GM12878 (cell line): ENCODE results near the gene CAPN15. TPM values are rescaled to one million over a fixed set of nuclear protein-coding genes. Genes with fewer than 3 reads are reported as not detected.

Experiments
- ATAC-seq: fragments of 200-7000 bp; cut with Tn5 transposase; 3 replicates; pipeline ENCODE4 v1.9.1; 2020; ENCODE audit warnings: mild to moderate bottlenecking, moderate library complexity
- BruUV-seq: library from RNA; stranded (reverse); fragments of 400-500 nt; replicated peaks from 2 replicates; lab custom pipeline; 2021; lab: Mats Ljungman, UMichigan
- CTCF ChIA-PET: fragments of 300-600 bp; sonication (Branson Sonifier 250); formaldehyde crosslinking; extraction: SDS; loops from one replicate; lab custom pipeline; 2021; ENCODE audit warnings: inconsistent platforms; lab: Yijun Ruan, JAX
- POLR2A ChIA-PET: fragments of 350-600 bp; formaldehyde crosslinking; extraction: SDS; loops from one replicate; lab custom pipeline; 2021; ENCODE audit warnings: inconsistent platforms; lab: Charles Lee
- RAD21 ChIA-PET: fragments of 300-600 bp; sonication (Branson Sonifier 250); formaldehyde crosslinking; loops from one replicate; lab custom pipeline; 2023; ENCODE audit warnings: antibody characterized with exemption; ENCODE audit not compliant: unreplicated experiment; lab: Charles Lee
- SMC1A ChIA-PET: fragments of 300-600 bp; sonication (Branson Sonifier 250); formaldehyde crosslinking; loops from one replicate; lab custom pipeline; 2023; ENCODE audit not compliant: unreplicated experiment, uncharacterized antibody; lab: Charles Lee
- DNase-seq: peaks from one replicate; pipeline ENCODE4 v3.0.0-alpha.2; 2011; ENCODE audit warnings: low read depth, low spot score
- FAIRE-seq: peaks from 3 replicates; lab custom pipeline; 2011; peaks lifted over from hg19 to GRCh38; lab: Jason Lieb, UNC
- H2AFZ ChIP-seq: 2 replicates; pipeline ENCODE4 v1.6.0; 2011; ENCODE audit warnings: low read depth, low read length, control low read depth; ENCODE audit not compliant: control insufficient read depth
- H3K27ac ChIP-seq: 2 replicates; pipeline ENCODE4 v1.5.1; 2011; ENCODE audit warnings: control low read depth; ENCODE audit not compliant: control insufficient read depth, insufficient read depth
- H3K27me3 ChIP-seq, 2 experiments: replicated peaks in 1 of 2; 2 replicates each; pipeline versions ENCODE4 v1.6.0 to v1.6.1; 2011; ENCODE audit warnings: low read length in 1 of 2; ENCODE audit not compliant: control insufficient read depth in 2 of 2, insufficient read depth in 2 of 2
- H3K36me3 ChIP-seq, 2 experiments: 2 replicates each; pipeline ENCODE4 v1.5.1; 2011; ENCODE audit warnings: low read length in 1 of 2; ENCODE audit not compliant: control insufficient read depth in 2 of 2, insufficient read depth in 2 of 2
- H3K4me1 ChIP-seq: 2 replicates; pipeline ENCODE4 v1.6.1; 2011; ENCODE audit warnings: mild to moderate bottlenecking, low read length, moderate library complexity, mixed read lengths; ENCODE audit not compliant: control insufficient read depth, insufficient read depth
- H3K4me2 ChIP-seq: 2 replicates; pipeline ENCODE4 v1.6.0; 2011; ENCODE audit warnings: control low read depth; ENCODE audit not compliant: control insufficient read depth, insufficient read depth
- H3K4me3 ChIP-seq: fragments of 200-600 bp; sonication (generic); 2 replicates; pipeline ENCODE4 v1.5.1; 2016
- H3K79me2 ChIP-seq: 2 replicates; pipeline ENCODE4 v1.6.0; 2011; ENCODE audit warnings: low read length; ENCODE audit not compliant: control insufficient read depth, insufficient read depth
- H3K9ac ChIP-seq: 2 replicates; pipeline ENCODE4 v1.8.0; 2011; ENCODE audit warnings: low read length, control low read depth, mixed read lengths; ENCODE audit not compliant: control insufficient read depth, insufficient read depth
- H3K9me3 ChIP-seq: replicated peaks from 3 replicates; pipeline ENCODE4 v1.5.1; 2011; ENCODE audit warnings: mild to moderate bottlenecking, low read length; ENCODE audit not compliant: control insufficient read depth, insufficient read depth
- H4K20me1 ChIP-seq: 2 replicates; pipeline ENCODE4 v1.6.0; 2011; ENCODE audit not compliant: control insufficient read depth, insufficient read depth
- FOS ChIP-seq: IDR thresholded peaks from 3 replicates; pipeline ENCODE4 v1.6.1; 2011; ENCODE audit warnings: borderline replicate concordance; ENCODE audit not compliant: insufficient read length; ENCODE audit errors: extremely low read depth
- HSF1 ChIP-seq: fragments of 150-350 bp; IDR thresholded peaks from 2 replicates; pipeline ENCODE4 v1.6.1; 2014; ENCODE audit warnings: mild to moderate bottlenecking, low read depth, low read length
- IKZF2 ChIP-seq, 2 experiments: fragments of 450-650 bp; IDR thresholded peaks; 2 replicates each; pipeline ENCODE4 v1.6.1; 2017; ENCODE audit warnings: mild to moderate bottlenecking in 2 of 2, moderate library complexity in 2 of 2
- PKNOX1 ChIP-seq: fragments of 450-650 bp; IDR thresholded peaks from 2 replicates; pipeline ENCODE4 v1.6.1; 2016; ENCODE audit warnings: mild to moderate bottlenecking
- SMAD5 ChIP-seq: IDR thresholded peaks from 2 replicates; pipeline ENCODE4 v1.6.1; 2016; ENCODE audit warnings: antibody characterized with exemption, low read depth
- TARDBP ChIP-seq: IDR thresholded peaks from 2 replicates; pipeline ENCODE4 v1.6.1; 2016; ENCODE audit warnings: borderline replicate concordance
- TCF7 ChIP-seq: IDR thresholded peaks from 2 replicates; pipeline ENCODE4 v1.6.1; 2014; ENCODE audit warnings: antibody characterized with exemption, borderline replicate concordance
- WGBS: methylation state at CpG from one replicate; pipeline ENCODE4 v1.1.6; 2016; ENCODE audit warnings: low lambda C conversion rate; ENCODE audit not compliant: insufficient replicate concordance, insufficient coverage; ENCODE audit errors: missing lambda C conversion rate; 5-methylcytosine and 5-hydroxymethylcytosine counted together
- in situ Hi-C: fragments of 300-500 bp; cut with MboI; formaldehyde crosslinking; loops from 9 replicates; pipeline ENCODE4 v1.14.3; 2018; ENCODE audit warnings: mixed read lengths
- intact Hi-C: fragments of 100-400 bp; cut with micrococcal nuclease; formaldehyde crosslinking; loops from one replicate; pipeline ENCODE4 v1.14.2; 2022; ENCODE audit not compliant: unreplicated experiment
- polyA plus RNA-seq, 11 experiments: library from polyadenylated mRNA; depleted of rRNA in 4 of 11; unstranded in 6 of 11; stranded (reverse) in 5 of 11; fragments of >200 nt; fragmentation: Nextera tagmentation in 4 of 11; fragmentation: Illumina TruSeq in 1 of 11; extraction: Ambion mirVana in 4 of 11; extraction: Trizol in 1 of 11; gene quantifications; 1 replicate in 1 of 11; 2 replicates in 10 of 11; pipeline versions ENCODE4 v1.2.1 to v1.2.3, GENCODE V29; 2011 to 2016; ENCODE audit warnings: inconsistent platforms in 2 of 11, missing spikeins in 2 of 11, low read depth in 1 of 11
- total RNA-seq, 4 experiments: library from RNA; depleted of rRNA in 3 of 4; stranded (reverse); fragments of >200 nt in 3 of 4; fragmentation: Illumina TruSeq in 1 of 4; extraction: Trizol in 1 of 4; gene quantifications; 2 replicates each; pipeline versions ENCODE4 v1.2.1 to v1.2.3, GENCODE V29; 2013 to 2021

The CAPN15 gene
- total and polyA plus RNA-seq, 10 of the 15 experiments (the other 5 are each of a cell fraction or from before 2014, with no cell fraction given): 0.40 to 78.5 (median 8.3) TPM

- TF ChIP-seq IKZF2 (IDR thresholded peaks at IDR 0.05): no peak
- no peak for TF ChIP-seq FOS
Measured at GRCh38 chr16:577796-578195, 50.3 kb downstream of the CAPN15 start (continued).

GRCh38 chr16:578232-578869 is 50.8 kb downstream of the CAPN15 start:
- no peak overlapping the region for H3K4me3 ChIP-seq
- intact Hi-C loops: no loop called here
- TF ChIP-seq HSF1: no peak
- no peak for TF ChIP-seq SMAD5
- TF ChIP-seq TARDBP: no peak
- TF ChIP-seq TCF7: no peak
- no peak for TF ChIP-seq PKNOX1
- TF ChIP-seq, all 136 proteins: peak for 0

More at GRCh38 chr16:578232-578869, 50.8 kb downstream of the CAPN15 start:
- no peaks in the 10 kb centered on the region for H3K9me3 ChIP-seq
- H3K27me3 ChIP-seq: no peaks in the 10 kb centered on the region
- no TSS peak for BruUV-seq
- H2AFZ ChIP-seq: no peak overlapping the region
- RAD21 ChIA-PET: no interaction called here
- in situ Hi-C loops: no loop called here
- H3K36me3 ChIP-seq: no peaks in the 10 kb centered on the region; a peak in 2 of 4 replicates
- FAIRE-seq (no peak), ATAC-seq (no peak; the same call in 2 of the 3 replicates), DNase-seq (no peak)
- H3K79me2 ChIP-seq: no peaks in the 10 kb centered on the region
- POLR2A ChIA-PET: no interaction called here
- CTCF ChIA-PET: interaction anchor here (1.1 kb wide), 1 partner anchor 9 kb away, joined by 5 read pairs; no protein-coding TSS in a partner anchor
- H3K27ac ChIP-seq: no peak overlapping the region
- no peaks in the 10 kb centered on the region for H4K20me1 ChIP-seq
- WGBS: 73% methylated on average over 23 of the region's 24 CpGs
- H3K4me1 ChIP-seq: no peaks in the 10 kb centered on the region
- no peak overlapping the region for H3K4me2 ChIP-seq
- SMC1A ChIA-PET: no interaction called here
- H3K9ac ChIP-seq: no peak overlapping the region
